T-cell (primary cell): ENCODE measurements around the gene ILDR1. TPM values are rescaled to one million over a fixed set of nuclear protein-coding genes. Genes with fewer than 3 reads are reported as not detected.

Experiments
- ATAC-seq, 4 experiments: fragments of 200-7000 bp in 3 of 4; fragments of 150-1000 bp in 1 of 4; cut with Tn5 transposase; replicated peaks in 1 of 4; 1 replicate in 3 of 4; 2 replicates in 1 of 4; pipeline ENCODE4 v1.10.0; 2021; ENCODE audit warnings: moderate library complexity in 3 of 4, mild to moderate bottlenecking in 2 of 4, moderate number of reproducible peaks in 1 of 4
- CTCF ChIA-PET, 2 donors: fragments of 300-600 bp; sonication (Branson Sonifier 250); formaldehyde crosslinking; loops; one replicate each; lab custom pipeline; 2022; ENCODE audit warnings: antibody characterized with exemption in 2 of 2; lab: Charles Lee
- POLR2A ChIA-PET, 2 donors: fragments of 300-600 bp; sonication (Branson Sonifier 250); formaldehyde crosslinking; loops; one replicate each; lab custom pipeline; 2022; ENCODE audit warnings: antibody characterized with exemption in 2 of 2; lab: Charles Lee
- DNase-seq, 35 experiments: peaks; one replicate each; pipeline versions ENCODE4 v3.0.0 to v3.0.0-alpha.2; 2013 to 2023
- H3K27ac ChIP-seq: one replicate; pipeline ENCODE4 v1.5.1; 2013; ENCODE audit warnings: low read length
- H3K27me3 ChIP-seq, 2 experiments: replicated peaks in 1 of 2; 1 replicate in 1 of 2; 2 replicates in 1 of 2; pipeline versions ENCODE4 v1.6.1 to v1.7.0; 2013; ENCODE audit warnings: low read length in 1 of 2, mixed read lengths in 1 of 2; ENCODE audit not compliant: control insufficient read depth in 2 of 2, insufficient read depth in 2 of 2; ENCODE audit errors: extremely low read depth in 1 of 2
- H3K36me3 ChIP-seq, 2 donors: 1 replicate in 1 of 2; 2 replicates in 1 of 2; pipeline versions ENCODE4 v1.6.1 to v1.7.0; 2013; ENCODE audit warnings: low read length in 1 of 2; ENCODE audit not compliant: control insufficient read depth in 2 of 2, insufficient read depth in 1 of 2; ENCODE audit errors: extremely low read depth in 1 of 2
- H3K4me1 ChIP-seq, 2 experiments: 1 replicate in 1 of 2; 2 replicates in 1 of 2; pipeline versions ENCODE4 v1.6.1 to v1.7.0; 2013; ENCODE audit warnings: low read length in 2 of 2, mixed read lengths in 1 of 2; ENCODE audit not compliant: insufficient read depth in 2 of 2, control insufficient read depth in 1 of 2; ENCODE audit errors: extremely low read depth in 1 of 2
- H3K4me3 ChIP-seq, 2 donors: 1 replicate in 1 of 2; 2 replicates in 1 of 2; pipeline versions ENCODE4 v1.5.1 to v1.7.0; 2013; ENCODE audit warnings: mild to moderate bottlenecking in 2 of 2, low read length in 1 of 2, moderate library complexity in 1 of 2; ENCODE audit not compliant: control insufficient read depth in 1 of 2; ENCODE audit errors: extremely low read depth in 1 of 2
- H3K9me3 ChIP-seq: 2 replicates; pipeline ENCODE4 v1.7.0; 2013
- H3K27ac Mint-ChIP-seq, 2 donors: one replicate each; pipeline ENCODE4 v1.8.0; 2020 to 2021; ENCODE audit warnings: mild to moderate bottlenecking in 2 of 2, mixed read lengths in 2 of 2
- H3K27me3 Mint-ChIP-seq, 2 donors: one replicate each; pipeline ENCODE4 v1.8.0; 2021 to 2022; ENCODE audit warnings: mixed read lengths in 2 of 2
- H3K36me3 Mint-ChIP-seq: one replicate; pipeline ENCODE4 v1.8.0; 2021; ENCODE audit warnings: mixed read lengths
- H3K4me1 Mint-ChIP-seq, 3 donors: one replicate each; pipeline ENCODE4 v1.8.0; 2020 to 2022; ENCODE audit warnings: mixed read lengths in 3 of 3, mild to moderate bottlenecking in 1 of 3
- H3K4me3 Mint-ChIP-seq, 3 donors: one replicate each; pipeline ENCODE4 v1.8.0; 2020 to 2022; ENCODE audit warnings: mild to moderate bottlenecking in 3 of 3, mixed read lengths in 3 of 3, moderate library complexity in 3 of 3
- H3K9me3 Mint-ChIP-seq, 3 donors: one replicate each; pipeline ENCODE4 v1.8.0; 2020 to 2022; ENCODE audit warnings: mixed read lengths in 3 of 3
- WGBS: methylation state at CpG from one replicate; pipeline ENCODE4 v1.1.5; 2013; ENCODE audit warnings: missing lambda C conversion rate; ENCODE audit not compliant: insufficient coverage; 5-methylcytosine and 5-hydroxymethylcytosine counted together
- total RNA-seq, 35 experiments: library from RNA in 6 of 35; stranded (reverse) in 6 of 35; fragments of 120-200 nt in 1 of 35; gene quantifications; one replicate each; pipeline versions ENCODE4 v1.2.1 to v1.2.4 and lab custom pipeline; 2013 to 2026

Gene ILDR1
- total RNA-seq, 5 donors from 2014 or later (not counting 1 experiment from before 2014, with no cell fraction given), result 0.16 TPM; not detected in 3

GRCh38 chr3:122024800-122025199 lies 2.8 kb upstream of the ILDR1 start:
- H3K4me3 ChIP-seq, result no peak overlapping the region
- peaks cover 0 to 19% of the 10 kb centered on the region in 2 experiments for H3K27me3 ChIP-seq
- no peak overlapping the region for H3K27ac Mint-ChIP-seq
- POLR2A ChIA-PET, result no interaction called here
- no CpG with 5 or more reads among the region's 2 CpGs for WGBS
- peaks cover 0 to 5% of the 10 kb centered on the region in 2 experiments for H3K4me1 ChIP-seq
- peaks cover 5 to 9% (median 6%) of the 10 kb centered on the region in 3 donors for H3K4me1 Mint-ChIP-seq
- peaks cover 24 to 25% of the 10 kb centered on the region in 2 donors for H3K27me3 Mint-ChIP-seq
- CTCF ChIA-PET, result interaction anchor here in 1 of 2 donors (0.7 kb wide), 1 partner anchor 42 kb away, joined by 3 read pairs; no protein-coding TSS in a partner anchor
- no peaks in the 10 kb centered on the region for H3K36me3 Mint-ChIP-seq
- no peak for ATAC-seq
- H3K9me3 ChIP-seq, result no peaks in the 10 kb centered on the region
- no peaks in the 10 kb centered on the region for H3K9me3 Mint-ChIP-seq
- H3K27ac ChIP-seq, result no peak overlapping the region
- no peak for DNase-seq
- no peak overlapping the region for H3K4me3 Mint-ChIP-seq
- no peaks in the 10 kb centered on the region for H3K36me3 ChIP-seq

GRCh38 chr3:122023335-122023910 lies 1.4 kb upstream of the ILDR1 start:
- no peak for DNase-seq
- no peaks in the 10 kb centered on the region for H3K36me3 Mint-ChIP-seq
- no peak overlapping the region for H3K4me3 ChIP-seq
- H3K27me3 Mint-ChIP-seq, result peaks cover 31 to 39% of the 10 kb centered on the region in 2 donors
- no peaks in the 10 kb centered on the region for H3K36me3 ChIP-seq
- peaks cover 0 to 19% of the 10 kb centered on the region in 2 experiments for H3K27me3 ChIP-seq
- no peaks in the 10 kb centered on the region for H3K9me3 ChIP-seq
- WGBS, result 60% methylated on average over 4 of the region's 8 CpGs
- no peak overlapping the region for H3K27ac ChIP-seq
- no peak for ATAC-seq
- CTCF ChIA-PET, result no interaction called here
- peaks cover 5 to 9% (median 6%) of the 10 kb centered on the region in 3 donors for H3K4me1 Mint-ChIP-seq
- H3K27ac Mint-ChIP-seq, result peak overlapping the region in 1 of 2 donors; percentile 24
- POLR2A ChIA-PET, result no interaction called here
- H3K4me3 Mint-ChIP-seq, result no peak overlapping the region
- no peaks in the 10 kb centered on the region for H3K9me3 Mint-ChIP-seq
- peaks cover 0 to 5% of the 10 kb centered on the region in 2 experiments for H3K4me1 ChIP-seq

GRCh38 chr3:122021037-122021436 lies 1.0 kb downstream of the ILDR1 start:
- H3K4me3 ChIP-seq, result no peak overlapping the region
- peaks cover 0 to 5% of the 10 kb centered on the region in 2 experiments for H3K4me1 ChIP-seq
- H3K27ac ChIP-seq, result no peak overlapping the region
- ATAC-seq (no peak), DNase-seq (no peak)
- no peak overlapping the region for H3K27ac Mint-ChIP-seq
- peak overlapping the region in 1 of 3 donors; percentile 35 for H3K4me3 Mint-ChIP-seq
- no peaks in the 10 kb centered on the region for H3K9me3 ChIP-seq
- CTCF ChIA-PET, result no interaction called here
- peaks cover 42 to 53% of the 10 kb centered on the region in 2 donors for H3K27me3 Mint-ChIP-seq
- H3K36me3 ChIP-seq, result no peaks in the 10 kb centered on the region
- POLR2A ChIA-PET, result no interaction called here
- no CpG with 5 or more reads among the region's 1 CpG for WGBS
- peaks cover 0 to 2% (median 0%) of the 10 kb centered on the region in 3 donors for H3K9me3 Mint-ChIP-seq
- H3K36me3 Mint-ChIP-seq, result no peaks in the 10 kb centered on the region
- peaks cover 0 to 19% of the 10 kb centered on the region in 2 experiments for H3K27me3 ChIP-seq
- peaks cover 5 to 9% (median 6%) of the 10 kb centered on the region in 3 donors for H3K4me1 Mint-ChIP-seq

- H3K4me3 Mint-ChIP-seq, result no peak overlapping the region
- Histone ChIP-seq H3K27ac (no peak overlapping the region), H3K36me3 (no peaks in the 10 kb centered on the region), H3K9me3 (no peaks in the 10 kb centered on the region), H3K4me1 (peaks cover 0 to 5% of the 10 kb centered on the region in 2 experiments), H3K4me3 (no peak overlapping the region), H3K27me3 (peaks cover 0 to 19% of the 10 kb centered on the region in 2 experiments)
- H3K36me3 Mint-ChIP-seq, result no peaks in the 10 kb centered on the region
- POLR2A ChIA-PET, result no interaction called here
- CTCF ChIA-PET, result no interaction called here
- no peak for DNase-seq
- H3K27me3 Mint-ChIP-seq, result peaks cover 47 to 57% of the 10 kb centered on the region in 2 donors
- ATAC-seq, result no peak
- H3K27ac Mint-ChIP-seq, result no peak overlapping the region
- H3K4me1 Mint-ChIP-seq, result peaks cover 5 to 9% (median 6%) of the 10 kb centered on the region in 3 donors
- H3K9me3 Mint-ChIP-seq, result peaks cover 0 to 3% (median 0%) of the 10 kb centered on the region in 3 donors
These were observed 2.6 kb downstream of the ILDR1 start for GRCh38 chr3:122019493-122019892.

- no peak overlapping the region for H3K27ac Mint-ChIP-seq
- DNase-seq, result no peak
- H3K9me3 Mint-ChIP-seq, result peaks cover 0 to 3% (median 0%) of the 10 kb centered on the region in 3 donors
- Histone ChIP-seq H3K27me3 (no peaks in the 10 kb centered on the region), H3K9me3 (no peaks in the 10 kb centered on the region), H3K4me3 (no peak overlapping the region), H3K27ac (no peak overlapping the region), H3K36me3 (no peaks in the 10 kb centered on the region), H3K4me1 (no peaks in the 10 kb centered on the region)
- no peak overlapping the region for H3K4me3 Mint-ChIP-seq
- ChIA-PET CTCF (no interaction called here), POLR2A (no interaction called here)
- no peaks in the 10 kb centered on the region for H3K4me1 Mint-ChIP-seq
- no peaks in the 10 kb centered on the region for H3K36me3 Mint-ChIP-seq
- no peak for ATAC-seq
- H3K27me3 Mint-ChIP-seq, result peaks cover 25 to 35% of the 10 kb centered on the region in 2 donors
- no CpG with 5 or more reads among the region's 1 CpG for WGBS
These were observed 7.3 kb downstream of the ILDR1 start for GRCh38 chr3:122014741-122015140.

GRCh38 chr3:122013448-122013925 lies 8.6 kb downstream of the ILDR1 start:
- H3K4me1 ChIP-seq, result no peaks in the 10 kb centered on the region

More at GRCh38 chr3:122013448-122013925, 8.6 kb downstream of the ILDR1 start:
- H3K36me3 Mint-ChIP-seq, result no peaks in the 10 kb centered on the region
- H3K4me3 ChIP-seq, result no peak overlapping the region
- H3K9me3 ChIP-seq, result no peaks in the 10 kb centered on the region
- H3K27ac ChIP-seq, result no peak overlapping the region
- H3K27me3 ChIP-seq, result no peaks in the 10 kb centered on the region
- H3K9me3 Mint-ChIP-seq, result peaks cover 0 to 3% (median 0%) of the 10 kb centered on the region in 3 donors
- ATAC-seq (no peak), DNase-seq (no peak)
- ChIA-PET CTCF (no interaction called here), POLR2A (no interaction called here)
- H3K27me3 Mint-ChIP-seq, result peaks cover 22 to 23% of the 10 kb centered on the region in 2 donors
- no peaks in the 10 kb centered on the region for H3K4me1 Mint-ChIP-seq
- WGBS, result 90% methylated on average over 3 of the region's 5 CpGs
- H3K4me3 Mint-ChIP-seq, result no peak overlapping the region
- no peaks in the 10 kb centered on the region for H3K36me3 ChIP-seq
- H3K27ac Mint-ChIP-seq, result no peak overlapping the region
